ENCODE results near the gene CKMT2.
"Not testable (repeated sequence)": the region's sequence is repeated elsewhere in the genome, so short reads cannot be mapped to it uniquely, and the experiment has no call there.

Gene CKMT2

GRCh38 chr5:81253875-81254274 lies 20.8 kb downstream of the CKMT2 start:
- DNase-seq = no peak

- DNase-seq = no peak
These were observed 21.9 kb downstream of the CKMT2 start for GRCh38 chr5:81254886-81255559.

GRCh38 chr5:81256766-81257165 lies 23.6 kb downstream of the CKMT2 start:
- no peak for DNase-seq

GRCh38 chr5:81262796-81263195 lies 29.7 kb downstream of the CKMT2 start:
- not testable (repeated sequence) for DNase-seq

GRCh38 chr5:81265101-81265500 lies 32.0 kb downstream of the CKMT2 start:
- no peak for DNase-seq

- DNase-seq = no peak
These were observed 35.5 kb downstream of the CKMT2 start for GRCh38 chr5:81268521-81269196.

GRCh38 chr5:81269751-81270393 lies 36.8 kb downstream of the CKMT2 start:
- no peak for DNase-seq

GRCh38 chr5:81270394-81271027 lies 37.4 kb downstream of the CKMT2 start:
- DNase-seq = not testable (repeated sequence)

GRCh38 chr5:81283976-81284375 lies 50.9 kb downstream of the CKMT2 start:
- DNase-seq = no peak

GRCh38 chr5:81286059-81286617 lies 53.0 kb downstream of the CKMT2 start:
- DNase-seq = no peak

GRCh38 chr5:81288021-81288433 lies 54.9 kb downstream of the CKMT2 start:
- no peak for DNase-seq

- DNase-seq = no peak
These were observed 57.0 kb downstream of the CKMT2 start for GRCh38 chr5:81290146-81290545.

GRCh38 chr5:81292130-81292529 lies 59.0 kb downstream of the CKMT2 start:
- no peak for DNase-seq

GRCh38 chr5:81294021-81294420 lies 60.9 kb downstream of the CKMT2 start:
- DNase-seq = not testable (repeated sequence)

GRCh38 chr5:81297531-81297930 lies 64.4 kb downstream of the CKMT2 start:
- no peak for DNase-seq

GRCh38 chr5:81300921-81301270 lies 67.8 kb downstream of the CKMT2 start:
- no peak for DNase-seq

- DNase-seq = peak; percentile 93
These were observed 68.3 kb downstream of the CKMT2 start, which contains the start of gene ZCCHC9 for GRCh38 chr5:81301271-81302015. ZCCHC9 (plus strand) TSS chr5:81301587; CDS start chr5:81304758, 3,171 bp downstream.

GRCh38 chr5:81302596-81302995 lies 69.5 kb downstream of the CKMT2 start:
- DNase-seq = no peak

- no peak for DNase-seq
These were observed 70.4 kb downstream of the CKMT2 start for GRCh38 chr5:81303563-81303962.

GRCh38 chr5:81305785-81306184 lies 72.7 kb downstream of the CKMT2 start:
- DNase-seq = no peak

GRCh38 chr5:81308836-81309235 lies 75.7 kb downstream of the CKMT2 start:
- no peak for DNase-seq

- DNase-seq = no peak
These were observed 77.4 kb downstream of the CKMT2 start for GRCh38 chr5:81310402-81311063.

Measured in activated CD4-positive, alpha-beta T cell treated with anti-CD3 and anti-CD28 coated beads, Interleukin-2, amount 50 U/mL, for 1 hour (primary cell).